Activated CD8-positive, alpha-beta T cell treated with anti-CD3 and anti-CD28 coated beads for 36 hours (primary cell): Measurements from ENCODE around the gene SPNS2. TPM values are rescaled to one million over a fixed set of nuclear protein-coding genes. Genes with fewer than 3 reads are reported as not detected.

Experiments used
- ATAC-seq: fragments of 200-7000 bp; cut with Tn5 transposase; one replicate; pipeline ENCODE4 v1.10.0; 2021; ENCODE audit warnings: mild to moderate bottlenecking, moderate library complexity
- CTCF ChIA-PET: fragments of 350-600 bp; sonication (Branson Sonifier 250); formaldehyde crosslinking; loops from one replicate; lab custom pipeline; 2021; ENCODE audit warnings: antibody characterized with exemption; lab: Charles Lee
- POLR2A ChIA-PET: fragments of 350-600 bp; sonication (Branson Sonifier 250); formaldehyde crosslinking; loops from one replicate; lab custom pipeline; 2021; ENCODE audit warnings: antibody characterized with exemption; lab: Charles Lee
- DNase-seq: peaks from one replicate; pipeline ENCODE4 v3.0.0-alpha.2; 2020
- H3K27ac Mint-ChIP-seq: one replicate; pipeline ENCODE4 v1.8.0; 2021; ENCODE audit warnings: mild to moderate bottlenecking, mixed read lengths
- H3K27me3 Mint-ChIP-seq: one replicate; pipeline ENCODE4 v1.8.0; 2021; ENCODE audit warnings: mixed read lengths
- H3K36me3 Mint-ChIP-seq: one replicate; pipeline ENCODE4 v1.8.0; 2021; ENCODE audit warnings: low read depth, mixed read lengths
- H3K4me1 Mint-ChIP-seq: one replicate; pipeline ENCODE4 v1.8.0; 2021; ENCODE audit warnings: low read depth, mixed read lengths
- H3K4me3 Mint-ChIP-seq: one replicate; pipeline ENCODE4 v1.8.0; 2021; ENCODE audit warnings: mild to moderate bottlenecking, moderate library complexity, mixed read lengths
- H3K9me3 Mint-ChIP-seq: one replicate; pipeline ENCODE4 v1.8.0; 2021; ENCODE audit warnings: mixed read lengths
- CTCF ChIP-seq: fragments of 200-600 bp; IDR thresholded peaks from one replicate; pipeline ENCODE4 v1.8.0; 2022; ENCODE audit warnings: antibody characterized with exemption, mild to moderate bottlenecking
- intact Hi-C: fragments of 100-400 bp; cut with micrococcal nuclease; formaldehyde crosslinking; loops from one replicate; pipeline ENCODE4 v1.10.0; 2022
- total RNA-seq, 2 experiments: library from RNA; stranded (reverse); gene quantifications; one replicate each; pipeline ENCODE4 v1.2.3, GENCODE V29; 2021

SPNS2 gene
- total RNA-seq, 2 experiments from 2014 or later, result 0.95 to 1.2 TPM

- POLR2A ChIA-PET, result interaction anchor here (1.0 to 4.8 kb wide), 3 partner anchors 9 to 12 kb away, joined by 4 to 45 read pairs (median 7); partner anchors contain the start of gene GGT6
- no peak for TF ChIP-seq CTCF
- DNase-seq (peak; percentile 42), ATAC-seq (no peak)
- H3K9me3 Mint-ChIP-seq, result no peaks in the 10 kb centered on the region
- H3K4me1 Mint-ChIP-seq, result peaks cover 20% of the 10 kb centered on the region
- CTCF ChIA-PET, result interaction anchor here (1.3 to 7.9 kb wide), 2 partner anchors 11 to 15 kb away, joined by 3 to 51 read pairs; no protein-coding TSS in a partner anchor
- peaks cover 42% of the 10 kb centered on the region for H3K36me3 Mint-ChIP-seq
- no peaks in the 10 kb centered on the region for H3K27me3 Mint-ChIP-seq
- intact Hi-C loops, result no loop called here
- no peak overlapping the region for H3K4me3 Mint-ChIP-seq
- no peak overlapping the region for H3K27ac Mint-ChIP-seq
These were observed 52.5 kb downstream of the SPNS2 start for GRCh38 chr17:4551141-4551540.

- ChIA-PET CTCF (interaction anchor here (1.1 to 7.9 kb wide), 3 partner anchors 14 to 131 kb away, joined by 3 to 51 read pairs (median 5); no protein-coding TSS in a partner anchor), POLR2A (interaction anchor here (0.6 to 4.8 kb wide), 4 partner anchors 8 to 48 kb away, joined by 3 to 45 read pairs (median 4); partner anchors contain the start of gene GGT6)
- Mint-ChIP-seq H3K4me3 (no peak overlapping the region), H3K27ac (no peak overlapping the region), H3K4me1 (peaks cover 22% of the 10 kb centered on the region), H3K9me3 (no peaks in the 10 kb centered on the region), H3K27me3 (no peaks in the 10 kb centered on the region), H3K36me3 (peaks cover 39% of the 10 kb centered on the region)
- ATAC-seq (no peak), DNase-seq (no peak)
- intact Hi-C loops, result no loop called here
- TF ChIP-seq CTCF, result no peak
These were observed 53.3 kb downstream of the SPNS2 start for GRCh38 chr17:4551796-4552525.

- Mint-ChIP-seq H3K27me3 (no peaks in the 10 kb centered on the region), H3K36me3 (peaks cover 37% of the 10 kb centered on the region), H3K4me1 (peaks cover 22% of the 10 kb centered on the region), H3K27ac (no peak overlapping the region), H3K9me3 (no peaks in the 10 kb centered on the region), H3K4me3 (peak overlapping the region; percentile 97)
- no peak for TF ChIP-seq CTCF
- intact Hi-C loops, result no loop called here
- ChIA-PET POLR2A (interaction anchor here (0.7 to 2.7 kb wide), 7 partner anchors 8 to 150 kb away, joined by 3 to 13 read pairs (median 4); no protein-coding TSS in a partner anchor), CTCF (interaction anchor here (0.5 to 7.9 kb wide), 3 partner anchors 13 to 422 kb away, joined by 3 to 51 read pairs (median 5); no protein-coding TSS in a partner anchor)
- ATAC-seq, result no peak
- no peak for DNase-seq
These were observed 55.0 kb downstream of the SPNS2 start for GRCh38 chr17:4553669-4554068.

- DNase-seq, result peak; percentile 24
- POLR2A ChIA-PET, result interaction anchor here (0.8 to 2.7 kb wide), 11 partner anchors 9 to 149 kb away, joined by 3 to 13 read pairs (median 4); partner anchors contain the start of gene SPNS3
- peaks cover 35% of the 10 kb centered on the region for H3K36me3 Mint-ChIP-seq
- peak overlapping the region; percentile 97 for H3K4me3 Mint-ChIP-seq
- intact Hi-C loops, result no loop called here
- TF ChIP-seq CTCF, result no peak
- H3K4me1 Mint-ChIP-seq, result peaks cover 22% of the 10 kb centered on the region
- no peak for ATAC-seq
- no peaks in the 10 kb centered on the region for H3K9me3 Mint-ChIP-seq
- CTCF ChIA-PET, result interaction anchor here (0.6 to 7.9 kb wide), 2 partner anchors 12 to 115 kb away, joined by 3 to 51 read pairs; no protein-coding TSS in a partner anchor
- H3K27ac Mint-ChIP-seq, result peak overlapping the region; percentile 95
- no peaks in the 10 kb centered on the region for H3K27me3 Mint-ChIP-seq
These were observed 55.8 kb downstream of the SPNS2 start for GRCh38 chr17:4554441-4554996.
